ENCODE measurements around the gene KIF18B. TPM values are rescaled to one million over a fixed set of nuclear protein-coding genes. Genes with fewer than 3 reads are reported as not detected.
A peak's percentile ranks its signal among the peaks of the same experiment; 100 is the strongest.

Gene KIF18B
- total RNA-seq, 6 experiments from 2014 or later: 0.20 to 0.99 (median 0.35) TPM

- TF ChIP-seq POLR2A (IDR thresholded peaks at IDR 0.05) (no peak), CTCF (IDR thresholded peaks at IDR 0.05) (no peak)
- Histone ChIP-seq H3K4me1 (peaks cover 0 to 3% (median 0%) of the 10 kb centered on the region in 4 donors), H3K27ac (no peak overlapping the region), H3K36me3 (no peaks in the 10 kb centered on the region), H3K4me3 (no peak overlapping the region), H3K27me3 (peaks cover 0 to 14% of the 10 kb centered on the region in 2 donors), H3K9me3 (no peaks in the 10 kb centered on the region)
- ATAC-seq (no peak), DNase-seq (peak in 1 of 3 donors; percentile 26)
- intact Hi-C loops (cut with DNase I): no loop called here
- WGBS (ENCODE audit: insufficient coverage, low coverage, low lambda C conversion rate, missing lambda C conversion rate): 100% methylated on average over 1 of the region's 7 CpGs
Observed at GRCh38 chr17:44961921-44962350, 14.4 kb upstream of the KIF18B start.

- Histone ChIP-seq H3K36me3 (no peaks in the 10 kb centered on the region), H3K27me3 (peaks cover 0 to 3% of the 10 kb centered on the region in 2 donors), H3K27ac (no peak overlapping the region), H3K9me3 (no peaks in the 10 kb centered on the region), H3K4me3 (no peak overlapping the region), H3K4me1 (peaks cover 0 to 5% (median 0%) of the 10 kb centered on the region in 4 donors)
- intact Hi-C loops (cut with DNase I): no loop called here
- TF ChIP-seq POLR2A (IDR thresholded peaks at IDR 0.05) (no peak), CTCF (IDR thresholded peaks at IDR 0.05) (no peak)
- DNase-seq: peak in 1 of 3 donors; percentile 22
- WGBS (ENCODE audit: insufficient coverage, low coverage, low lambda C conversion rate, missing lambda C conversion rate): 47% methylated on average over 2 of the region's 2 CpGs
- peak in 1 of 4 donors; percentile 32 for ATAC-seq
Observed at GRCh38 chr17:44960691-44961090, 13.1 kb upstream of the KIF18B start.

DNA sequence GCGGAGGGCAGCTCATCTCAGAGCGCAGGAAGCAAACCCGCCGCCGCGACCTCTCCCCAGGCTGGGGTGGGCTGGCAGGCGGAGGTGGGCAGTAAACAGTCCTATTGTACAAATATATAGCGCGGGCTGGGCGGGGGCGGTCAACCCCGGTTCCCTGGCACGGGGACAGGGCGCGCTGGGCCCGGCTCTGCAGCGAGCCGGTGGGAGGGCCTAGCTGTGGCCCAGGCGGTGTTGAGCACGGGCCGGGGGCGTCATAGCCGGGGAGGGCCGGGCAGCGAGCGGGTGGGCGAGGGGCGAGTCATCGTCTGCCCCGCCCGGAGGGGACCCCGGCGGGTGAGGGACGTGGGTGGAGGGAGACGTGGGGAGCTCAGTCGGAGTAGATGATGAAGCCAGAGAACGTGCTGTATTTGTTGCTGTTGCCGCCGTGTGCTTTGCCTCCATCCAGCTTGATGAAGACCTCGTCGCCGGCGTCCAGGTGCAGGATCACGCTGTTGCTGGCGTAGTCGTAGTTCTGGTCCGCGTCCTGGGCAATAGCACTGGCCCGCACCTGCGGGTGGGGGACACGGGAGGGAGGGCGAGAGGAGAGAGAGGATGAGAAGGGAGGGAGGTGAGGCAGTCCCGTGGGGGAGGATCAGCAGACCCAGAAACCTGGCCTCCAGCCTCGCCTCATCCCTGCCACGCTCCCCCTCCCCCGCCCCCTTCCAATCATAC, 12.4 kb upstream of the KIF18B start:
- peak in 1 of 3 donors; percentile 47 for DNase-seq
- TF ChIP-seq CTCF (IDR thresholded peaks at IDR 0.05) (no peak), POLR2A (IDR thresholded peaks at IDR 0.05) (no peak)
- WGBS (ENCODE audit: insufficient coverage, low coverage, low lambda C conversion rate, missing lambda C conversion rate): 15% methylated on average over 20 of the region's 56 CpGs
- Histone ChIP-seq H3K4me1 (peaks cover 0 to 5% (median 0%) of the 10 kb centered on the region in 4 donors), H3K4me3 (no peak overlapping the region), H3K27ac (no peak overlapping the region), H3K36me3 (no peaks in the 10 kb centered on the region), H3K27me3 (no peaks in the 10 kb centered on the region), H3K9me3 (no peaks in the 10 kb centered on the region)
- intact Hi-C loops (cut with DNase I): no loop called here
- ATAC-seq: no peak

DNA sequence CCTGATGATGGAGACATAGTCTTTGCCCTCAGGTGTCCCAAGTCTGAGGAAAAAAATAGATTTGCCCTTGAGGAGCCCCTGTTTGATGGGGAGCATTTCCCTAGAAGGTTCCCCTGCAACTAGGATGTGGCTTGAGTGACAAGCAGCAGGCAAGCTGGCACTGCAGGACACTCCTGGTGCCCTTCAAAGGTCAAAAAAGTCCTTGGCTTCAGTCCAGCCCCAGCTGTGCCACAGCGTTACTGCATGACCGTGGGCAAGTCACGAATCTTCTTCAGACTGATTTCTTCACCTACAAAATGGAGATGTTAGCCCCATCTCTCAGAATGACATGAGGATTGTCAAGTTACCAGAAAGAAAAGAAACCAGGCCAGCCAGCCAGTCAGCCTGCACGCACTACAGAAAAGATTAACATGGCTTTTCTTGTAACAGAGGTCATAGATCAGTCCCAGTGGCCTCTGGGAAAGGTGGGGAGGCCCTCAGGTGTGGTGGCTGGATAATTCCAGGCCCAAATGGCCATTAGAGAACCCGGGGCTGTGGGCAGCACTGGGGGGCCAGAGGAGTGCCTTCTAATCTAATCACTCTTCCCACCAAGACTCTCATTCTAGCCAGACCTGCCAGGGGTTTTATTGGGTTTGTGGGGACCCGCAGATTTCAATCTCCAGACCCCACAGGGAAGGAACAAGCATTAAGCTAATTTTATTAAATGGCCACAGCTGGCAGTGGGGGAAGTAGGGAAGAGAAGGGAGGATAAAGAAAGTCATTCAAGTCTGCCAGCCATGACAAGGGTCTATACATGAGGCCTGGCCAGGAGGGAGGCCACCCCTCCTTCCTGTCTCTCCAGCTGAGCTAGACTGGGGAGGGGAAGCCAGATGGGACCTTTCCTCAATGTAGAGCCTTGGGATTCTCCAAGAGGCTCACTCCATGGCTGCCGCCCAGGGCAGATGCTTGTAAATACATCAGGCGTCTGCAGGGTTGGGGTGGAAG, 9.7 kb upstream of the KIF18B start:
- Histone ChIP-seq H3K4me3 (no peak overlapping the region), H3K27me3 (no peaks in the 10 kb centered on the region), H3K4me1 (peaks cover 0 to 5% (median 0%) of the 10 kb centered on the region in 4 donors), H3K9me3 (no peaks in the 10 kb centered on the region), H3K27ac (no peak overlapping the region), H3K36me3 (no peaks in the 10 kb centered on the region)
- peak in 1 of 3 donors; percentile 44 for DNase-seq
- peak; percentile 34 to 63 (median 52) for ATAC-seq
- TF ChIP-seq POLR2A (IDR thresholded peaks at IDR 0.05) (no peak), CTCF (IDR thresholded peaks at IDR 0.05) (no peak)
- WGBS (ENCODE audit: insufficient coverage, low coverage, low lambda C conversion rate, missing lambda C conversion rate): 15% methylated on average over 3 of the region's 8 CpGs
- intact Hi-C loops (cut with DNase I): no loop called here

Measured in right lobe of liver (tissue), 6 donors.